GM21390 (cell line): ENCODE results near the gene SNUPN.

ENCODE experiments used
- ATAC-seq: cut with Tn5 transposase; IDR thresholded peaks from one replicate; pipeline ENCODE4 v1.9.1; 2021; ENCODE audit not compliant: unreplicated experiment

The SNUPN gene

GRCh38 chr15:75625542-75626347, at the start of gene SNUPN:
Gene SNUPN (minus strand): TSS chr15:75625725. CDS start chr15:75621051, 4,674 bp downstream.
- peak; percentile 81 for ATAC-seq

- ATAC-seq, result no peak
Observed at GRCh38 chr15:75674366-75674765, 48.8 kb upstream of the SNUPN start.

GRCh38 chr15:75673426-75674235, 48.1 kb upstream of the SNUPN start:
- ATAC-seq, result no peak

- ATAC-seq, result no peak
Observed at GRCh38 chr15:75672646-75673425, 47.3 kb upstream of the SNUPN start.

GRCh38 chr15:75671730-75672602, 46.4 kb upstream of the SNUPN start:
- ATAC-seq, result no peak

GRCh38 chr15:75669879-75670212, 44.3 kb upstream of the SNUPN start:
- no peak for ATAC-seq

- ATAC-seq, result no peak
Observed at GRCh38 chr15:75669191-75669878, 43.8 kb upstream of the SNUPN start.

- no peak for ATAC-seq
Observed at GRCh38 chr15:75666823-75667501, 41.4 kb upstream of the SNUPN start.

- no peak for ATAC-seq
Observed at GRCh38 chr15:75663931-75664421, 38.5 kb upstream of the SNUPN start.

GRCh38 chr15:75662823-75663519, 37.4 kb upstream of the SNUPN start:
- no peak for ATAC-seq

- ATAC-seq, result no peak
Observed at GRCh38 chr15:75661756-75662140, 36.2 kb upstream of the SNUPN start.

GRCh38 chr15:75661100-75661755, 35.7 kb upstream of the SNUPN start:
- no peak for ATAC-seq

GRCh38 chr15:75659928-75660645, 34.6 kb upstream of the SNUPN start:
- no peak for ATAC-seq

GRCh38 chr15:75659141-75659771, 33.7 kb upstream of the SNUPN start:
- ATAC-seq, result no peak

- no peak for ATAC-seq
Observed at GRCh38 chr15:75656813-75657212, 31.3 kb upstream of the SNUPN start.

GRCh38 chr15:75656331-75656730, 30.8 kb upstream of the SNUPN start:
- no peak for ATAC-seq

GRCh38 chr15:75655931-75656330, 30.4 kb upstream of the SNUPN start:
- ATAC-seq, result no peak
